Bronchial epithelial cell (primary cell): ENCODE measurements around the gene LRWD1. TPM values are rescaled to one million over a fixed set of nuclear protein-coding genes. Genes with fewer than 3 reads are reported as not detected.

Experiments
- DNase-seq: peaks from one replicate; pipeline ENCODE4 v3.0.0-alpha.2; 2010; ENCODE audit warnings: low read depth
- FAIRE-seq: peaks from 2 replicates; lab custom pipeline; 2011; peaks lifted over from hg19 to GRCh38; lab: Jason Lieb, UNC
- H3K27me3 ChIP-seq: 2 replicates; pipeline ENCODE4 v1.5.1; 2011; ENCODE audit warnings: low read length; ENCODE audit not compliant: control insufficient read depth, insufficient read depth
- H3K36me3 ChIP-seq: 2 replicates; pipeline ENCODE4 v1.5.1; 2011; ENCODE audit warnings: low read length; ENCODE audit not compliant: control insufficient read depth, insufficient read depth
- H3K4me3 ChIP-seq: 2 replicates; pipeline ENCODE4 v1.5.1; 2011; ENCODE audit warnings: mild to moderate bottlenecking, low read depth, low read length, control low read depth
- total RNA-seq: library from RNA; depleted of rRNA; stranded (reverse); fragments of >200 nt; gene quantifications from 2 replicates; pipeline ENCODE4 v1.2.1, GENCODE V29; 2014
- TF ChIP-seq, protein P1 (sequence below): IDR thresholded peaks from 2 replicates; pipeline ENCODE4 v1.5.1; 2011; ENCODE audit warnings: mild to moderate bottlenecking, moderate library complexity, low read length, control low read depth, inconsistent platforms; ENCODE audit not compliant: insufficient read depth, severe bottlenecking

LRWD1 gene
- total RNA-seq, 1 donor from 2014 or later: 25.3 TPM

DNA sequence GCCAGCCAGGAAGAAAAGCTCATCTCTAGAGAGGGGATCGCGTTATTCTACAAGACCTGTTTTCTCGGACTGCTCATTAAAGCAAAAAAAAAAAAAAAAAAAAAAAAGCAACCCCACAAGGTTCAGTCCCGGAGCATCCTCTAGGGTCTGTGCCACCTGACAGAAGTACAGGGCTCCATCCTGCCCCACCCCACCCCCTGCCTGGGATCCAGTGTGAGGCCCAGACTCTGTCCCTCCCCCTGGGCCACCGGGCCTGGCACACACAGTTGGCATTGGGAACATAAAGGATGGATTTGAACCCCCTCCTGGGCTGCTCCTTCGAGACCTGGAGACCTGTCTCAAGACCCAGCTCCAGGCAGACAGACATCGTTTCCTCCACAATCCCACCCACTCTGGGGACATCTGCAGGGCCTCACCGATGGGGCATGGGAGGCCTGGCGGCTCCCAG lies 30.7 kb upstream of the LRWD1 start:
- peak overlapping the region; percentile 55 for H3K4me3 ChIP-seq
- DNase-seq (no peak), FAIRE-seq (no peak)
- H3K27me3 ChIP-seq: no peaks in the 10 kb centered on the region
- TF ChIP-seq, protein P1, sequence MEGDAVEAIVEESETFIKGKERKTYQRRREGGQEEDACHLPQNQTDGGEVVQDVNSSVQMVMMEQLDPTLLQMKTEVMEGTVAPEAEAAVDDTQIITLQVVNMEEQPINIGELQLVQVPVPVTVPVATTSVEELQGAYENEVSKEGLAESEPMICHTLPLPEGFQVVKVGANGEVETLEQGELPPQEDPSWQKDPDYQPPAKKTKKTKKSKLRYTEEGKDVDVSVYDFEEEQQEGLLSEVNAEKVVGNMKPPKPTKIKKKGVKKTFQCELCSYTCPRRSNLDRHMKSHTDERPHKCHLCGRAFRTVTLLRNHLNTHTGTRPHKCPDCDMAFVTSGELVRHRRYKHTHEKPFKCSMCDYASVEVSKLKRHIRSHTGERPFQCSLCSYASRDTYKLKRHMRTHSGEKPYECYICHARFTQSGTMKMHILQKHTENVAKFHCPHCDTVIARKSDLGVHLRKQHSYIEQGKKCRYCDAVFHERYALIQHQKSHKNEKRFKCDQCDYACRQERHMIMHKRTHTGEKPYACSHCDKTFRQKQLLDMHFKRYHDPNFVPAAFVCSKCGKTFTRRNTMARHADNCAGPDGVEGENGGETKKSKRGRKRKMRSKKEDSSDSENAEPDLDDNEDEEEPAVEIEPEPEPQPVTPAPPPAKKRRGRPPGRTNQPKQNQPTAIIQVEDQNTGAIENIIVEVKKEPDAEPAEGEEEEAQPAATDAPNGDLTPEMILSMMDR: no peak
- no peaks in the 10 kb centered on the region for H3K36me3 ChIP-seq

DNA sequence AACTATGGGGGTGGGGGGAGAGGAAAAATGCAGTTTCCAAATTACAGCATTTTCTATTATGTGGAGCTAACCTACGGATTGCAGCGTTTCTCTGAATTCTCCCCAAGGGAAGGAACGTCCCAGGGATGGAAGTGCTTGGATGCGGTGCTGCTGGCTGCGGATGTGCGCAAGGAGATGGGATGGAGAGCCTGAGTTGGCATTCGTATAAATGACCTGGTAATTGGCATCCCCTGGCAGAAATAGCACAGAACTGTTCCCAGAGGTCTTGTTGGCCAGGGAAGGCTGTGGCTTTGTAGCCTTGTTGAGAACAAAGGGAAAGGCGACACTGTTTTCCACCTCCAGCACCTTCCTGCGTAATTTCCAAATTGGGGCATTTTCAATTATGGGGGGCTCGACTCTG lies 28.7 kb upstream of the LRWD1 start:
- DNase-seq (no peak), FAIRE-seq (no peak)
- no peak overlapping the region for H3K4me3 ChIP-seq
- no peaks in the 10 kb centered on the region for H3K27me3 ChIP-seq
- no peaks in the 10 kb centered on the region for H3K36me3 ChIP-seq
- TF ChIP-seq, protein P1: no peak

DNA sequence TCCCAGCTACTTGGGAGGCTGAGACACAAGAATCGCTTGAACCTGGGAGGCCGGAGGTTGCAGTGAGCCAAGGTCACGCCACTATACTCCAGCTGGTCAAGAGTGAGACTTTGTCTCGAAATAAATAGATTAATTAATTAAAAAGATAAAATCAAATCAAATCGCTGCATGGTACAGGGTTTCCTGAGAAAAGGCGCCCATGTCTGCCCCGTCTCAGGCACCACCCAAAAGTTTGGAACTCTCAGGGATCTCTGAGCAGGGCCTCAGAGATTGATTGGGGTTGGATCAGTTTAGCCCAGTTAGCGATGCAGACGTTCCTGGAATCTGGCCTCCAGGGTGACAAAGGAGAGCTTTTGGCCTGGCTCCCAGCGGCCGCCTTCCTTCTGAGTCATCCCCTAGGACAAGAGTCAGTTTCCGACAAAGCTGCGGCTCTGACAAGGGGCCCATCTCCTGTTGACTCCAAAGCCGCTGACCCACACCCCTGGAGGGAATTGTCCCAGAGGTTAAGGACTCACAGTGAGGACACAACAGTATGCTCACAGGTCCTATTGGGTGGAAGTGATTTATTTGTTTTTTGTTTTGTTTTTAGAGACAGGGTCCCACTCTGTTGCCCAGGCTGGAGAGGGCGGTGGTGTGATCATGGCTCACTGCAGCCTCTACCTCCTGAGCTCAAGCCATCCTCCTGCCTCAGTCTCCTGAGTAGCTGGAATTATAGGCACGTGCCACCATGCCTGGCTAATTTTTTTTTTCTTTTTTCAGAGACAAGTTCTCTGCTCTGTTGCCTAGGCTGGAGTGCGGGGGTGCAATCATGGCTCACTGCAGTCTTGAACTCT lies 24.6 kb upstream of the LRWD1 start:
- no peak overlapping the region for H3K4me3 ChIP-seq
- DNase-seq (peak; percentile 77), FAIRE-seq (no peak)
- TF ChIP-seq, protein P1: peak; percentile 12
- no peaks in the 10 kb centered on the region for H3K36me3 ChIP-seq
- no peaks in the 10 kb centered on the region for H3K27me3 ChIP-seq

DNA sequence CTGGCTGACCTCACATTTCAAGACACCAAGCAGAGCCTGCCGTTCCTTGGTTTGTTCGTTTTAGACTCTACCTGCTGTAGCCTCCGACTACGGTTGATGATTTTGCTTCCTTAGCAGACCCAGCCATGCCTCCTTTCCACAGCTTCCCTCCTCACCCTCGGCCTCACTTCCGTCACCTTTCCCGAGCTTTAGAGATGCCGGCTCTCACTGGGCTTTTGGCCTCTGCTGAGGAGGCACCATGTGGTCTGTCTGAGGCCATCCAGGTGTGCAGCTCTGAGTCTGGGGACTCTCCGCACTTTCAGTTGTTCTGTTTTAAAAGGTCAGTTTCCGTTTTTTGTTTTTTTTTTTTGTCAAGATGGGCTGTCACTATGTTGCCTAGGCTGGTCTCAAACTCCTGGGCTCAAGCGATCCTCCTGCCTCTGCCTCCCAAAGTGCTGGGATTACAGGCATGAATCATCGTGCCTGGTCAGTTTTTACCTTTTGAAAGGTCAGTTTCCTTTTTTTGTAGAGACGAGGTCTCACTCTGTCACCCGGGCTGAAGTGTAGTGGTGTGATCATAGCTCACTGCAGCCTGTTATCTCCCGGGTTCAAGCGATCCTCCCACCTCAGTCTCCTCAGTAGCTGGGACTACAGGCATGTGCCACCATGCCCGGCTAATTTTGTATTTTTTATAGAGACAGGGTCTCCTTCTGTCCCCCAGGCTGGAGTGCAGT lies 19.7 kb upstream of the LRWD1 start:
- no peak for FAIRE-seq
- no peak for DNase-seq
- H3K4me3 ChIP-seq: no peak overlapping the region

DNA sequence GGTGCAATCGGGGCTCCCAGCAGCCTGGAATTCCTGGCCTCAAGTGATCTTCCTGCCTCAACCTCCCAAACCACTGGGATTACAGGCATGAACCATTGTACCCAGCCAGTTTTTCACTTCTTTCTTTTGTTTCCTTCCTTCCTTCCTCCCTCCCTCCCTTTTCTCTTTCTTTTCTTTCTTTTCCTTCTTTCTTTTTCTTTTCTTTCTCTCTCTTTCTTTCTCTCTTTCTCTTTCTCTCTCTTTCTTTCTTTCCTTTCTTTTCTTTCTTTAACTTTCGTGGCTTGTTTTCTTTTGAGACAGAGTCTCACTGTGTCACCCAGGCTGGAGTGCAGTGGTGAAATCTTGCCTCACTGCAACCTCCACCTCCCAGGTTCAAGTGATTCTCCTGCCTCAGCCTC lies 19.1 kb upstream of the LRWD1 start:
- DNase-seq (no peak), FAIRE-seq (no peak)
- no peak overlapping the region for H3K4me3 ChIP-seq
- H3K36me3 ChIP-seq: no peaks in the 10 kb centered on the region
- H3K27me3 ChIP-seq: no peaks in the 10 kb centered on the region
- TF ChIP-seq, protein P1: no peak

More for the DNA sequence above, 19.7 kb upstream of the LRWD1 start:
- H3K27me3 ChIP-seq: no peaks in the 10 kb centered on the region
- TF ChIP-seq, protein P1: no peak
- no peaks in the 10 kb centered on the region for H3K36me3 ChIP-seq
